Body of pancreas (tissue), 4 donors: ENCODE data around the gene IFNGR2.

ENCODE experiments used
- CTCF ChIP-seq, 7 experiments: fragments of 450-650 bp in 4 of 7; fragments of 200-600 bp in 3 of 7; sonication (generic) in 3 of 7; IDR thresholded peaks; one replicate each; pipeline ENCODE4 v1.5.1; 2016 to 2019; ENCODE audit warnings: antibody characterized with exemption in 7 of 7
- POLR2A ChIP-seq, 3 donors: fragments of 450-650 bp; IDR thresholded peaks; one replicate each; pipeline ENCODE4 v1.6.1; 2016; ENCODE audit warnings: antibody characterized with exemption in 3 of 3, mild to moderate bottlenecking in 2 of 3

GRCh38 chr21:33452362-33452761 is 49.1 kb downstream of the IFNGR2 start:
- TF ChIP-seq CTCF (IDR thresholded peaks at IDR 0.05) (no peak), POLR2A (IDR thresholded peaks at IDR 0.05) (no peak)
